ENCODE data around the gene KIF23. TPM values are rescaled to one million over a fixed set of nuclear protein-coding genes. Genes with fewer than 3 reads are reported as not detected.

Gene KIF23
- total RNA-seq, 4 donors from 2014 or later: 1.9 to 11.5 (median 5.2) TPM

GRCh38 chr15:69482686-69483256 is 68.6 kb downstream of the KIF23 start:
- in situ Hi-C loops (cut with MboI; ENCODE audit: low pct_ligation_motif_present in 1 of 4, low pct_unique_long_range_greater_than_20kb in 1 of 4, low sequenced_read_pairs in 3 of 4) (no loop called here), intact Hi-C loops (cut with DNase I; ENCODE audit: low total_unique reads) (no loop called here)
- no peak overlapping the region for H3K4me3 ChIP-seq
- peaks cover 0 to 5% of the 10 kb centered on the region in 2 donors for H3K9me3 ChIP-seq
- DNase-seq: no peak
- H3K27ac ChIP-seq: no peak overlapping the region
- 78% methylated on average over 4 of the region's 4 CpGs; no CpG with 5 or more reads in 1 of the 2 donors for WGBS, 2 donors (ENCODE audit: low coverage in 1 of 2)
- no peaks in the 10 kb centered on the region for H3K27me3 ChIP-seq
- H3K36me3 ChIP-seq: no peaks in the 10 kb centered on the region
- H3K4me1 ChIP-seq: peaks cover 0 to 3% (median 0%) of the 10 kb centered on the region in 4 donors
- TF ChIP-seq POLR2A (IDR thresholded peaks at IDR 0.05): no peak
- no peak for TF ChIP-seq CTCF (IDR thresholded peaks at IDR 0.05)
- no peak for TF ChIP-seq EP300 (IDR thresholded peaks at IDR 0.05; ENCODE audit: low read depth)
- no peak for TF ChIP-seq POLR2AphosphoS5 (IDR thresholded peaks at IDR 0.05)

- Histone ChIP-seq H3K27ac (no peak overlapping the region), H3K4me3 (no peak overlapping the region), H3K4me1 (peaks cover 0 to 3% (median 0%) of the 10 kb centered on the region in 4 donors), H3K9me3 (peaks cover 0 to 4% of the 10 kb centered on the region in 2 donors), H3K36me3 (no peaks in the 10 kb centered on the region), H3K27me3 (no peaks in the 10 kb centered on the region)
- peak; percentile 21 for DNase-seq
- intact Hi-C loops (cut with DNase I; ENCODE audit: low total_unique reads): no loop called here
- in situ Hi-C loops (cut with MboI; ENCODE audit: low pct_ligation_motif_present in 1 of 4, low pct_unique_long_range_greater_than_20kb in 1 of 4, low sequenced_read_pairs in 3 of 4): no loop called here
- no peak for TF ChIP-seq CTCF (IDR thresholded peaks at IDR 0.05)
- 28% methylated on average over 6 of the region's 6 CpGs; no CpG with 5 or more reads in 1 of the 2 donors for WGBS, 2 donors (ENCODE audit: low coverage in 1 of 2)
Measured at GRCh38 chr15:69484837-69485236, 70.7 kb downstream of the KIF23 start.

GRCh38 chr15:69486481-69487110 is 72.4 kb downstream of the KIF23 start:
- Histone ChIP-seq H3K9me3 (no peaks in the 10 kb centered on the region), H3K4me3 (no peak overlapping the region), H3K4me1 (peaks cover 0 to 3% (median 0%) of the 10 kb centered on the region in 4 donors), H3K36me3 (no peaks in the 10 kb centered on the region), H3K27me3 (no peaks in the 10 kb centered on the region), H3K27ac (no peak overlapping the region)
- intact Hi-C loops (cut with DNase I; ENCODE audit: low total_unique reads) (no loop called here), in situ Hi-C loops (cut with MboI; ENCODE audit: low pct_ligation_motif_present in 1 of 4, low pct_unique_long_range_greater_than_20kb in 1 of 4, low sequenced_read_pairs in 3 of 4) (no loop called here)
- no peak for TF ChIP-seq POLR2AphosphoS5 (IDR thresholded peaks at IDR 0.05)
- no peak for TF ChIP-seq EP300 (IDR thresholded peaks at IDR 0.05; ENCODE audit: low read depth)
- no peak for TF ChIP-seq CTCF (IDR thresholded peaks at IDR 0.05)
- TF ChIP-seq POLR2A (IDR thresholded peaks at IDR 0.05): no peak
- 88 to 93% methylated on average over 1 to 3 of the region's 3 CpGs for WGBS, 2 donors (ENCODE audit: low coverage in 1 of 2)
- no peak for DNase-seq

- DNase-seq: no peak
- Histone ChIP-seq H3K36me3 (no peaks in the 10 kb centered on the region), H3K4me3 (no peak overlapping the region), H3K27ac (no peak overlapping the region), H3K9me3 (peaks cover 0 to 6% of the 10 kb centered on the region in 2 donors), H3K27me3 (no peaks in the 10 kb centered on the region), H3K4me1 (peaks cover 0 to 3% (median 0%) of the 10 kb centered on the region in 4 donors)
- intact Hi-C loops (cut with DNase I; ENCODE audit: low total_unique reads) (no loop called here), in situ Hi-C loops (cut with MboI; ENCODE audit: low pct_ligation_motif_present in 1 of 4, low pct_unique_long_range_greater_than_20kb in 1 of 4, low sequenced_read_pairs in 3 of 4) (no loop called here)
- 50 to 74% methylated on average over 1 to 3 of the region's 3 CpGs for WGBS, 2 donors (ENCODE audit: low coverage in 1 of 2)
- TF ChIP-seq POLR2A (IDR thresholded peaks at IDR 0.05): no peak
- no peak for TF ChIP-seq POLR2AphosphoS5 (IDR thresholded peaks at IDR 0.05)
- no peak for TF ChIP-seq CTCF (IDR thresholded peaks at IDR 0.05)
- no peak for TF ChIP-seq EP300 (IDR thresholded peaks at IDR 0.05; ENCODE audit: low read depth)
Measured at GRCh38 chr15:69489073-69489571, 75.0 kb downstream of the KIF23 start.

Measured in transverse colon (tissue), 4 donors.